Spleen (tissue), 7 donors: ENCODE results near the gene TXNDC2.

Experiments used
- CTCF ChIP-seq, 11 experiments: fragments of 200-600 bp in 7 of 11; fragments of 450-650 bp in 4 of 11; sonication (generic) in 4 of 11; IDR thresholded peaks in 8 of 11; conservative IDR thresholded peaks in 3 of 11; 1 replicate in 7 of 11; 2 replicates in 4 of 11; pipeline versions ENCODE4 v1.4.0 to v1.8.0; 2016 to 2021; ENCODE audit warnings: antibody characterized with exemption in 11 of 11, inconsistent platforms in 4 of 11, mild to moderate bottlenecking in 1 of 11
- POLR2A ChIP-seq, 3 donors: fragments of 450-650 bp; IDR thresholded peaks; one replicate each; pipeline ENCODE4 v1.5.1; 2017; ENCODE audit warnings: antibody characterized with exemption in 3 of 3, mild to moderate bottlenecking in 1 of 3
- donor health status: DM: no; HTN: no; CAD: no; lungs with moderate emphysema.
- donor health status: DM: no; HTN: no; CAD: no.
- donor health status: DM: no; HTN: no; CAD: no.

GRCh38 chr18:9877655-9878014 lies 8.1 kb upstream of the TXNDC2 start:
- no peak for TF ChIP-seq CTCF (IDR thresholded peaks at IDR 0.05 in 8 of 11, conservative IDR thresholded peaks at IDR 0.05 in 3 of 11)
- no peak for TF ChIP-seq POLR2A (IDR thresholded peaks at IDR 0.05)
